LNCAP (cell line): Measurements from ENCODE around the gene CASD1.

Experiments used
- CTCF ChIP-seq: fragments of 450-650 bp; IDR thresholded peaks from 2 replicates; pipeline ENCODE4 v1.5.1; 2017; ENCODE audit warnings: mild to moderate bottlenecking

The CASD1 gene

GRCh38 chr7:94571816-94572215 is 62.2 kb downstream of the CASD1 start:
- no peak for TF ChIP-seq CTCF

GRCh38 chr7:94575646-94576045 is 66.0 kb downstream of the CASD1 start:
- TF ChIP-seq CTCF = no peak

- TF ChIP-seq CTCF = no peak
Measured at GRCh38 chr7:94576316-94576715, 66.7 kb downstream of the CASD1 start.

GRCh38 chr7:94577357-94577756 is 67.7 kb downstream of the CASD1 start:
- no peak for TF ChIP-seq CTCF

GRCh38 chr7:94578614-94579013 is 69.0 kb downstream of the CASD1 start:
- no peak for TF ChIP-seq CTCF

- no peak for TF ChIP-seq CTCF
Measured at GRCh38 chr7:94579470-94579869, 69.9 kb downstream of the CASD1 start.

GRCh38 chr7:94580601-94581000 is 71.0 kb downstream of the CASD1 start:
- TF ChIP-seq CTCF = no peak

GRCh38 chr7:94584113-94584512 is 74.5 kb downstream of the CASD1 start:
- no peak for TF ChIP-seq CTCF
